Measurements from ENCODE around the gene STK24.

- TF ChIP-seq POLR2A (IDR thresholded peaks at IDR 0.05) (no peak), CTCF (IDR thresholded peaks at IDR 0.05) (no peak)
These were observed 6.0 kb upstream of the STK24 start for GRCh38 chr13:98582947-98583346.
